GM12872 (cell line): ENCODE measurements around the gene STXBP5.

Source experiments
- TF ChIP-seq, protein P1 (sequence below): IDR thresholded peaks from 3 replicates; pipeline ENCODE4 v1.5.1; 2011; ENCODE audit warnings: low read depth, mild to moderate bottlenecking, low read length, moderate library complexity; ENCODE audit not compliant: insufficient read depth

Gene STXBP5

DNA sequence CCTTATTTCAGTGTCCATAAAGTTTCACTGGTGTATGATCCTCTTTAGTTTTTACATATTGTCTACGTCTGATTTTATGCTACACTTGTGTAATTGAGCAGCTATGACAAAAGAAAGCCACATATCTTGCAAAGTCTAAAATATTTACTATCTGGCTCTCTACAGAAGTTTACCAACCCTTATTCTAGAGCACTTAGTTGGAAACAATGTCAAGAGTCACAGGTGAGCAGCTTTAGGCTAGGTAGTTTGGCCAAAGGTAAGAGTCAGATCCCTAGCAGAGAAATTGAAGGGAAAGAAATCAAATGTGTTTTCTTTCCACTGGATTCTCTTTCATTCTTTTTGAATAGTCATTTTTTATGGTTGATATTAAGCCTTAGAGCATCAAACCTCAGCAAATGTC lies 34.7 kb upstream of the STXBP5 start:
- TF ChIP-seq, protein P1, sequence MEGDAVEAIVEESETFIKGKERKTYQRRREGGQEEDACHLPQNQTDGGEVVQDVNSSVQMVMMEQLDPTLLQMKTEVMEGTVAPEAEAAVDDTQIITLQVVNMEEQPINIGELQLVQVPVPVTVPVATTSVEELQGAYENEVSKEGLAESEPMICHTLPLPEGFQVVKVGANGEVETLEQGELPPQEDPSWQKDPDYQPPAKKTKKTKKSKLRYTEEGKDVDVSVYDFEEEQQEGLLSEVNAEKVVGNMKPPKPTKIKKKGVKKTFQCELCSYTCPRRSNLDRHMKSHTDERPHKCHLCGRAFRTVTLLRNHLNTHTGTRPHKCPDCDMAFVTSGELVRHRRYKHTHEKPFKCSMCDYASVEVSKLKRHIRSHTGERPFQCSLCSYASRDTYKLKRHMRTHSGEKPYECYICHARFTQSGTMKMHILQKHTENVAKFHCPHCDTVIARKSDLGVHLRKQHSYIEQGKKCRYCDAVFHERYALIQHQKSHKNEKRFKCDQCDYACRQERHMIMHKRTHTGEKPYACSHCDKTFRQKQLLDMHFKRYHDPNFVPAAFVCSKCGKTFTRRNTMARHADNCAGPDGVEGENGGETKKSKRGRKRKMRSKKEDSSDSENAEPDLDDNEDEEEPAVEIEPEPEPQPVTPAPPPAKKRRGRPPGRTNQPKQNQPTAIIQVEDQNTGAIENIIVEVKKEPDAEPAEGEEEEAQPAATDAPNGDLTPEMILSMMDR: no peak

- TF ChIP-seq, protein P1: no peak
Measured at GRCh38 chr6:147170269-147170668, 33.9 kb upstream of the STXBP5 start.

DNA sequence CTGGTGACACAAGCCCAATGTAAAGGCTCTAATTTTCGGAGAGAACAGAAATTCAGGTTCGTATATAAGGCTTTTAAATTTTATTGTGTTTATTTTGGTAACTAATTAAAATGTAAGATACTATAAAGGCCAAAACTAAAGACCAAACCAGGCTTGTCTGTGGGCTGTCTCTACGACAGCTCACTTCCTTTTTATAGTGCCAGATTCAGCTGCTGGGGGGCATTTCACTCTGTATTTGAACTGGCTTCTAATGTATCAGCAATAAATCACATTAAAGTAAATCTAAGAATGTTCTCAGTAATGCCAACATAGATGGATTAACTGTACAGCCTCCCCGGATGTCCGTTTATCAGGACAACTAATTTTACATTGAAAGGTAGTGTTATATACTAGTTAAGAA lies 31.1 kb upstream of the STXBP5 start:
- TF ChIP-seq, protein P1: no peak

- TF ChIP-seq, protein P1: no peak
Measured at GRCh38 chr6:147173675-147174308, 30.4 kb upstream of the STXBP5 start.

DNA sequence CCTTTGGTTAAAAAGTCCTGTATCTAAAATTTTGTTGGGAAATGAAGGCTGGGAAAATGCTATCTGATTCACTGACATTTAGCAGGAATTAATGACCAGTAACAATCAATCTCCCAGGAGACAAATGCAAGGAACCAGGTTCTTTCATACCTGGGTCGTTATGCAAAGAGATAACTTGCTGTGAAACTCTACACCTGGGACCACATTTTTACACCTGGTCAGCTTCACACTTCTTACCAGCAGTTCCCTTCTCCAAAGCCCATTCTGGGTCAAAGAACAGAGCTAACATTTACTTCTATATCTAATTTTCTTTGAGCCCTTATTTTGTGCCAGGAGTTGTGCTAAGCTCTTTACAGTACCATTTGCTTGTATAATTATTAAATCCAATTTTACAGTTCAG lies 27.4 kb upstream of the STXBP5 start:
- TF ChIP-seq, protein P1: no peak

- TF ChIP-seq, protein P1: no peak
Measured at GRCh38 chr6:147177286-147177685, 26.9 kb upstream of the STXBP5 start.

- TF ChIP-seq, protein P1: no peak
Measured at GRCh38 chr6:147178355-147178754, 25.9 kb upstream of the STXBP5 start.
